Adrenal gland (tissue), 5 donors: ENCODE results near the gene COL6A1.

Source experiments
- POLR2A ChIP-seq, 2 donors: fragments of 450-650 bp; IDR thresholded peaks; one replicate each; pipeline ENCODE4 v1.6.1; 2017; ENCODE audit warnings: antibody characterized with exemption in 2 of 2, mild to moderate bottlenecking in 2 of 2, moderate library complexity in 1 of 2
- TF ChIP-seq, protein P1 (sequence below), 6 experiments: fragments of 450-650 bp in 4 of 6; fragments of 200-600 bp in 2 of 6; sonication (generic) in 1 of 6; IDR thresholded peaks; 1 replicate in 5 of 6; 2 replicates in 1 of 6; pipeline versions ENCODE4 v1.5.1 to v1.8.0; 2016 to 2021; ENCODE audit warnings: antibody characterized with exemption in 6 of 6, mild to moderate bottlenecking in 2 of 6, moderate library complexity in 1 of 6
- donor health status: DM: no; HTN: no; CAD: no.

DNA sequence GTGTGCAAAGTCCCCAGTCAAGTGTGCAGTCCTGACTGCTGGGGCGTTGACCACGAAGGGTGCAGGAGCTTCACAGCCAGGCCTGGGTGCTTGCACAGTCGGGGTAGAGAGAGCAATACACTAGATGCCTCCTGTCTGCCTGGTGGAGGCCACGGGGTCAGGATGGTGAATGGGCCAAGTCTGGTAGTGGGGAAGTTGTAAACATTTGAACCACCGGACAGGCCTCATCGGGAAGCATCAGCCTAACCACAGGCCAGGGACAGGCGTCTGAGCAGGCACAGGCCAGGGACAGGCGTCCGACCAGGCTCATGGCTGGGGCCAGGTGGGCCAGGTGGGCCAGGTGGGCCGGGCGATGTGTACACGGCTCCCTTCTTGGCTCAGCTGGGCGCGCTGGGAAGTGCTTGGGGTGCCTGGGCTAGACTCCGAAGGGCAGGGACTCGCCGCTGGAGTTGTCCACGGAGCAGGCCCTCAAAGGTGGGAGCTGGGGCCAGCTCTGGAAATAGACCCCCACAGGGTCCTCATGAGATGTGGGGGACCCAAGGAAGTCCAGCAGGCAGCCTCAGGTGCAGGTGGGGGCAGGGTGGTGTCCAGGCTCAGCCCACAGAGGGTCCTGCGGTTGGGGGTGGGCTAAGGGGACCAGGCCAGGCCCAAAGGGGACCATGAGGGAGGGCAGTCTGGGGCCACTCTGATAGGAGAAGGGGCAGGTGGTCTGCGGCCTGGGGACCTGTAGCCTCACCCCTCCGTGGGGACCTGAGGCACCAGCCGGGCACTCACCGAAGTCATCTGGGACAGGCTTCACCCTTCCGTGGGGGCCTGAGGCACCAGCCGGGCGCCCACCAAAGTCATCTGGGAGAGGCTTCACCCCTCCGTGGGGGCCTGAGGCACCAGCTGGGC, 15.0 kb downstream of the COL6A1 start:
- TF ChIP-seq, protein P1, sequence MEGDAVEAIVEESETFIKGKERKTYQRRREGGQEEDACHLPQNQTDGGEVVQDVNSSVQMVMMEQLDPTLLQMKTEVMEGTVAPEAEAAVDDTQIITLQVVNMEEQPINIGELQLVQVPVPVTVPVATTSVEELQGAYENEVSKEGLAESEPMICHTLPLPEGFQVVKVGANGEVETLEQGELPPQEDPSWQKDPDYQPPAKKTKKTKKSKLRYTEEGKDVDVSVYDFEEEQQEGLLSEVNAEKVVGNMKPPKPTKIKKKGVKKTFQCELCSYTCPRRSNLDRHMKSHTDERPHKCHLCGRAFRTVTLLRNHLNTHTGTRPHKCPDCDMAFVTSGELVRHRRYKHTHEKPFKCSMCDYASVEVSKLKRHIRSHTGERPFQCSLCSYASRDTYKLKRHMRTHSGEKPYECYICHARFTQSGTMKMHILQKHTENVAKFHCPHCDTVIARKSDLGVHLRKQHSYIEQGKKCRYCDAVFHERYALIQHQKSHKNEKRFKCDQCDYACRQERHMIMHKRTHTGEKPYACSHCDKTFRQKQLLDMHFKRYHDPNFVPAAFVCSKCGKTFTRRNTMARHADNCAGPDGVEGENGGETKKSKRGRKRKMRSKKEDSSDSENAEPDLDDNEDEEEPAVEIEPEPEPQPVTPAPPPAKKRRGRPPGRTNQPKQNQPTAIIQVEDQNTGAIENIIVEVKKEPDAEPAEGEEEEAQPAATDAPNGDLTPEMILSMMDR (IDR thresholded peaks at IDR 0.05) = no peak
- TF ChIP-seq POLR2A (IDR thresholded peaks at IDR 0.05) = no peak
